ENCODE data around the gene BABAM2. TPM values are rescaled to one million over a fixed set of nuclear protein-coding genes. Genes with fewer than 3 reads are reported as not detected.
A peak's percentile ranks its signal among the peaks of the same experiment; 100 is the strongest.

Gene BABAM2
- total RNA-seq, 1 experiment from 2014 or later = 43.5 TPM

DNA sequence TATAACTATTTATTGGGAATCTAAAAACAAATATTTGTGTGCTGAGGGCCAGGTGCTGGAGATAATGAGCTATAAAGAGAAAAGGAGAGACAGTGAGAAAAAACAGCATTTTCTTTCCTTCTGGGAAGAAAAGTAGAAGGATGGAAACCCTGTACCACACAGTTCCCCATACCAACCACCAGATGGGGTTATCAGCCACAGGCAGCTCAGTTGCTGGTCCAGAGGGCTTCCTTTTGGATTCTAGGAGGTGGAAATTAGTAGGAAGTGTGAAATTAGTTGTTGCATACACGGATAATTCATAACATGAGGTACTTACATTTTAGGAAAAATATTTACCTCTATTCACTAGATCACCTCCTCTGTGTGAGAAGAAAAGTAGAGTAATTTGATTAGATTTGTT is 265.1 kb downstream of the BABAM2 start:
- TF ChIP-seq, protein P1, sequence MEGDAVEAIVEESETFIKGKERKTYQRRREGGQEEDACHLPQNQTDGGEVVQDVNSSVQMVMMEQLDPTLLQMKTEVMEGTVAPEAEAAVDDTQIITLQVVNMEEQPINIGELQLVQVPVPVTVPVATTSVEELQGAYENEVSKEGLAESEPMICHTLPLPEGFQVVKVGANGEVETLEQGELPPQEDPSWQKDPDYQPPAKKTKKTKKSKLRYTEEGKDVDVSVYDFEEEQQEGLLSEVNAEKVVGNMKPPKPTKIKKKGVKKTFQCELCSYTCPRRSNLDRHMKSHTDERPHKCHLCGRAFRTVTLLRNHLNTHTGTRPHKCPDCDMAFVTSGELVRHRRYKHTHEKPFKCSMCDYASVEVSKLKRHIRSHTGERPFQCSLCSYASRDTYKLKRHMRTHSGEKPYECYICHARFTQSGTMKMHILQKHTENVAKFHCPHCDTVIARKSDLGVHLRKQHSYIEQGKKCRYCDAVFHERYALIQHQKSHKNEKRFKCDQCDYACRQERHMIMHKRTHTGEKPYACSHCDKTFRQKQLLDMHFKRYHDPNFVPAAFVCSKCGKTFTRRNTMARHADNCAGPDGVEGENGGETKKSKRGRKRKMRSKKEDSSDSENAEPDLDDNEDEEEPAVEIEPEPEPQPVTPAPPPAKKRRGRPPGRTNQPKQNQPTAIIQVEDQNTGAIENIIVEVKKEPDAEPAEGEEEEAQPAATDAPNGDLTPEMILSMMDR (IDR thresholded peaks at IDR 0.05; ENCODE audit: unreplicated experiment) = peak; percentile 41
- Mint-ChIP-seq H3K36me3 (ENCODE audit: insufficient read depth, unreplicated experiment) (no peaks in the 10 kb centered on the region), H3K4me3 (ENCODE audit: low read depth, unreplicated experiment) (no peak overlapping the region), H3K27me3 (ENCODE audit: unreplicated experiment) (no peaks in the 10 kb centered on the region), H3K9me3 (ENCODE audit: low read depth, unreplicated experiment) (no peaks in the 10 kb centered on the region), H3K4me1 (ENCODE audit: low read depth, unreplicated experiment) (peaks cover 2% of the 10 kb centered on the region), H3K27ac (ENCODE audit: unreplicated experiment) (no peak overlapping the region)
- peak; percentile 10 for DNase-seq
- intact Hi-C loops (cut with micrococcal nuclease; ENCODE audit: unreplicated experiment) = loop anchor here (10.0 kb wide), 1 partner anchor 239 kb away; the partner anchor contains the start of gene FOSL2
- CTCF ChIA-PET = interaction anchor here (1.0 kb wide), 1 partner anchor 241 kb away, joined by 4 read pairs; no protein-coding TSS in a partner anchor
- no TSS peak for BruUV-seq (replicated peaks)

DNA sequence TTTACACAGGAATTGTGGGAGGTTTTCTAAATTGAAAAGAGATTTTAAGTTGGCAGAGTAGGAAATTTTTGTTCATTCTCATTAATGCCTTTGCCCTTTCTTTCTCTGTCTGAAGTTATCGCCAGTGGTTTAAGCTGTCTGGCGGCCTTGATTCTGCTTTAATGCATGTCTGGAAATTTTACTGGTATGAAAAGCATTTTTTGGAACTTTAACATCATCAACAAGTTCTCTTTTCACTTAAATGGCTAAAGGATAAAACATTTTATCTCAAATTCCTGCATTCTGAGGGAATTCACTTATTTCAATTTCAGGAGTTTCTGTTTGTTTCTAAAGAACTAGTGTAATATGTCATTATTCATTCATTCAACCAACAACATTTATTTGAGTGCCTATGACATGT is 268.3 kb downstream of the BABAM2 start:
- peaks cover 9% of the 10 kb centered on the region for H3K4me1 Mint-ChIP-seq (ENCODE audit: low read depth, unreplicated experiment)
- no peak overlapping the region for H3K27ac Mint-ChIP-seq (ENCODE audit: unreplicated experiment)
- DNase-seq = no peak
- no peaks in the 10 kb centered on the region for H3K27me3 Mint-ChIP-seq (ENCODE audit: unreplicated experiment)
- intact Hi-C loops (cut with micrococcal nuclease; ENCODE audit: unreplicated experiment) = loop anchor here (10.0 kb wide), 1 partner anchor 236 kb away; the partner anchor contains the start of gene FOSL2
- TF ChIP-seq, protein P1 (IDR thresholded peaks at IDR 0.05; ENCODE audit: unreplicated experiment) = no peak
- H3K36me3 Mint-ChIP-seq (ENCODE audit: insufficient read depth, unreplicated experiment) = no peaks in the 10 kb centered on the region
- CTCF ChIA-PET = no interaction called here
- no peak overlapping the region for H3K4me3 Mint-ChIP-seq (ENCODE audit: low read depth, unreplicated experiment)
- no peaks in the 10 kb centered on the region for H3K9me3 Mint-ChIP-seq (ENCODE audit: low read depth, unreplicated experiment)
- BruUV-seq (replicated peaks) = no TSS peak

DNA sequence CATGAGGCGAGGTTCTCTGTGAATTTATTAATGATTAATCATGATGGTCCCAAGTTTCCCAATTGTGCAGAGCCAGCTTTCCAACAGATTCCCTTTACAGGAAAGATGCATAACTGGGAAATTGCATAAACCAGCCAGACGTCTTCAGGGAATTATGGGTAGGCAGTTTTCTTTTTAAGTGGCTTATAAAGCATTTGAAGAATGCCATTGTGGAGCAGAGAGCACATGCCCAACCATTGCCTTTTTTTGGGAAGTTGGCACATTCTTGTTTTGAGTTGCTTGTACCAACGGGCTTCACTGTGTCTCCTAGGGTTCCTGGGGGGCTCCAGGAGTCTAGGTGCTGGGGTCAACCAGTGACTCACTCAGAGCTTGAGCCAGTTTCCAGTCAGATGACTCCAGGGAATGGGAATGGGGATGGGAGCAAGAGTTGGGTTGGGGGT is 270.5 kb downstream of the BABAM2 start:
- H3K36me3 Mint-ChIP-seq (ENCODE audit: insufficient read depth, unreplicated experiment) = no peaks in the 10 kb centered on the region
- BruUV-seq (replicated peaks) = no TSS peak

DNA sequence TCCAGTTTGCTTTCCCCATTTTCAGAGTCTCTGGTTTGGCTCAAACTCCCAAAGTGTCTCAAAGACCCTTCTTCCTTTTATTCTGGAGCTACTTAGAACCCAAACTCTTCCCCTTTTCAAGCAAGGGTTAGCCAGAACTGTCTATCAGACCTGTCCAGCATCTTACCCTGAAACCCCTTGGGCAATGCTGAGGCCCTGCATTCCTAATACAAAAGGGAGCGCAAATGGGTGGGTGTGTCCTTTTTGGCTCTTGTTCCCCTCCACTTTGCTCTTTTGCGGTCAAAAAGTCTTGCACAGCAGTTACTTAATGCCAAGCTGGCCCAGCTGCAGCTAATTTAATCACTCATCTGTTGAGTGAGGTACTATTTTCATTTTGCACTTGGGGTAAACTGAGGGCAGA is 270.9 kb downstream of the BABAM2 start:
- TF ChIP-seq, protein P1 (IDR thresholded peaks at IDR 0.05; ENCODE audit: unreplicated experiment) = no peak
- DNase-seq = no peak
- Mint-ChIP-seq H3K27me3 (ENCODE audit: unreplicated experiment) (no peaks in the 10 kb centered on the region), H3K9me3 (ENCODE audit: low read depth, unreplicated experiment) (no peaks in the 10 kb centered on the region), H3K27ac (ENCODE audit: unreplicated experiment) (no peak overlapping the region), H3K4me3 (ENCODE audit: low read depth, unreplicated experiment) (no peak overlapping the region), H3K4me1 (ENCODE audit: low read depth, unreplicated experiment) (peaks cover 10% of the 10 kb centered on the region), H3K36me3 (ENCODE audit: insufficient read depth, unreplicated experiment) (no peaks in the 10 kb centered on the region)
- CTCF ChIA-PET = no interaction called here
- BruUV-seq (replicated peaks) = no TSS peak
- intact Hi-C loops (cut with micrococcal nuclease; ENCODE audit: unreplicated experiment) = no loop called here

More for the DNA sequence above, 270.5 kb downstream of the BABAM2 start:
- no peaks in the 10 kb centered on the region for H3K9me3 Mint-ChIP-seq (ENCODE audit: low read depth, unreplicated experiment)
- H3K27me3 Mint-ChIP-seq (ENCODE audit: unreplicated experiment) = no peaks in the 10 kb centered on the region
- H3K4me3 Mint-ChIP-seq (ENCODE audit: low read depth, unreplicated experiment) = no peak overlapping the region
- TF ChIP-seq, protein P1 (IDR thresholded peaks at IDR 0.05; ENCODE audit: unreplicated experiment) = no peak
- intact Hi-C loops (cut with micrococcal nuclease; ENCODE audit: unreplicated experiment) = no loop called here
- H3K4me1 Mint-ChIP-seq (ENCODE audit: low read depth, unreplicated experiment) = peaks cover 9% of the 10 kb centered on the region
- no peak overlapping the region for H3K27ac Mint-ChIP-seq (ENCODE audit: unreplicated experiment)
- CTCF ChIA-PET = no interaction called here
- no peak for DNase-seq
